ENCODE data around the gene METTL6.
"Not testable (repeated sequence)": the region's sequence is repeated elsewhere in the genome, so short reads cannot be mapped to it uniquely, and the experiment has no call there.

Gene METTL6

DNA sequence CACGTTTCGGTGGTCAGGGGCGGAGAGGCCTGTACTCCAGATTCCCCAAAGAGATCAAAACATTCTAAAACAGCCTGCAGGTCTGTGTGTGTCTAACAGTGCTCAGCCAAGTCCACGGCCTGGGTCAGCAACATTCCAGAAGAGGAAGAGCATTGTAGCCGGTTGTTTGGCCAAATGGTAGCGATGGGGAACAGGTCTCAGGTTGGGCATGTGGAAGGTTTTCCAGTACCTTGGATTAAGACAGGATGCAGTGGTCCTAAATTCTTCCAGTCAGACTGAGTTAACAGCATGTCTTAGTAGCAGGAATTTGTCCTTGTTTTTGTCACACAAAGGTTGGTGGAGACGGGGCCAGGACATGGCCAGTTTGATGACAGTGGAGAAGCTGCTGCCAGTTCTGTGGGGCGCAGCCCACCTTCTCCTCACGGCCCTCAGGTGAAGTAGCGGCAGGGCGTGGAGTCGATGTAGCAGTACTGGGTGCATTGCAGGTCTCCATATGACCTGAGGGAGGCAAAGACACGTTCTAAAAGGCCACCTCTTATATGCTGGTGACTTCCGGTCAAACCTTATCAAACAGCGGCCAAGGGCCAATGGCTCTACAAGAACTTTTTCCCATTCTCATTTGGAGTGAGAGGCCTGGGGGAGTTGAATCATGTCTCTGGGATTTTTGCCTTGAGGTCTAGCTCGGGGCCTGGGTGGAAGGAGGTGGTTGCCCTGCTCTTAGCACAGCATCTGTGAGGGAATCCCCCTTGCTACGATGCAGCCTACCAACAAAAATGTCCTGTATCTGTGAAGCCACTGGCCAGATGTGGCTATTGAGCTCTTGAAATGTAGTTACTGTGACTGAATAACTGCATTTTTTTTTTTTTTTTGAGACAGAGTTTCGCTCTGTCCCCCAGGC lies 24.1 kb upstream of the METTL6 start:
- no peak for FAIRE-seq
- DNase-seq (ENCODE audit: low spot score) = no peak

DNA sequence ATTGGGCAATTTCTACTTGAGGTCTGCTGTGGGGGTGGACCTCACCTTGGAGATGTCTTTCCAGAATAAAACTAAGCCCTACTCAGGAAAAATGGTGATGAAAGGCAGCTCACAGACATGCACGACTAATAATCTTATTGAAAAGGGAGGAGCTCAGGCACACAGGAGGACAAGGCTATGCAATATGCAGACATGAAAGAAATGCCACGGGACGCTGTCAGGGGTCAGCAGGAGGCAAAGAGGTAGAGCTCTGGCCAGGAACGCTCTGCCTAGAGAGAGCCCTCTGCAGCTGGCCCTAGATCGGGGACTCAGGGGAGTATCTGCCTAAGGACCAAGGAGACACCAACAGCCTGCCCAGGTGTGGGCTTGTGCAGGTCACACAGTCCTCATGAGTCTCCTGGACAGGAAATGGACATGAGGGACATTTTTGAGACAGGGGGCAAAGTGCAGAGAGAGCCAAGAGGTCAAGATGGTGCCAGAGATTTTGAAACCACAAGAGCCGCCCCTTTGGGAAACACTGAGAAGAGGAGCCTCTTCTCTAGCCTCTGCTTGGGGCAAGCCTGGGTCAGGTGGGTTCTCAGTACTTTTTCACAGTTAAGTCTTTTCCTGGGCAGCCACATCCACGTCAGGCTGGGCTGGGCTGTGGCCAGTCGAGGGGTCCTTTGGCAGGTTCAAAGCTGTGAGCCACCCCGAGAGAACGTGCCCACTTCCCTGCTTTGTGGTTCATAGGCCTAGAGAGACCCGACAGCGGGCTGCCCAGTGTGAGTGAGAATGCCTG lies 23.3 kb upstream of the METTL6 start:
- FAIRE-seq (no peak), DNase-seq (ENCODE audit: low spot score) (no peak)

DNA sequence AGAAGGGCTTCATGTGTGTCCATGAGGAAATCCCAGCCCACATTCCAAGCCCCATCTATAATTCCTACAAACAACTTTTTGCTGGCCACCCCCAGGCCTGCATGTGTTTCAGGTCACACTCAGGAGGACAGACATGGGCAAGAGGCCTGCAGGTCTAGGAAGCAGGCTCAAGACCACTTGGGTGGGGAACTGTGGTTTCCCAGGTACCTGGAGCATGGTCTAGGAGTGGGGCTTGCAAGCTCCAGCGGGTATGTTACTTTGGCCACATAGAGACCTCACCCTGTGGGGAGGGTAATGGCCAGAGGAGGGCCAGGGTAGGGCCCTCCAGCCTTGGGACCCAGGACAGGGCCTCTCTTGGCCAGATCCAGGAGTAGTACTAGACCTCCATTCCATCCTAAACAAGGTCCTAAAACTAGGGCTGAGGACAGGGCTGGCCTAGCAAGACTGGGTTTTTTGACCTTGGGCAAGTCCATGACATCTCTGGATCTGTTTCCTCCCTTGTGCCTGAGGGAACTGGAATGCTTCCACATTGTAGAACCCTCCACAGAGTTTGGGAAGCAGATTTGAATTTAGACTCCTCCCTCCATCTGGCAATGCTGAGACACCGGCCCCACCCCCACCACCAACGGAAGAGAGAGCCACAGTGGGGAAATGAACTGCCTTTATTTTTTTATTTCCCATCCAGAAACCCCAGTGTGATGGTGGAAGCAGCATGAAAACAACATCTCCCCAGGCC lies 22.3 kb upstream of the METTL6 start:
- DNase-seq (ENCODE audit: low spot score) (no peak), FAIRE-seq (no peak)

DNA sequence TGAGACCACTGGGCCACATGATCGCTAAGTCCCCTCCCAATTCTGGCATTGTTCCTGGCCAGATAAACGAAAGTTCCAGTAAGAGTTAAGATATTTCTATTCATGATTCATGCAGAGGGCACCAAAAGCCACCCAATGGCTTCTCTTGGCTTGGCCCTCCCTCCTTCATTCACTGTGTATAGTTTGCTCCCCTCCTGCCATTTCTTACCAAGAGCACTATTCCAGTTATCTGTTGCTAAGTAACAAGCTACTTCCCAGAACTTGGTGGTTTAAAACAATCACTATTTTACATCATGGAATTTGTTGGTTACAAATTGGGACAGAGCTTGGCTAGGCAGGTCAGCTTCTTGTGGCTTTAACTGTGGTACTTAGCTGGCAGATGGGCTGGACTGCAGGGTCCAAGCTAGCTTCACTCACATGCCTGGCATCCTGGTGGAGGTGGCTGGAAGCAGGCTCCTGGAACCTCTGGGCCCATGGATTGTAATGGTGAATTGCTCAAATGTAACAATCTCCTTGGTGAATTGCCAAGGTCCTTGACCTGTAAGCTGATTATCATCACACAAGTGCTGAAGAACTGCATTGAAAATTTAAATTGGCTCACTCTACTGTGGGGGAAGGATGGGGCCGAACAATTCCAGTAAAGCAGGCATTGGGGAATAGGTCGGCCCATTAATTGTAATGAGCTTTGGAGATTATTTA lies 16.6 kb upstream of the METTL6 start:
- FAIRE-seq (no peak), DNase-seq (ENCODE audit: low spot score) (no peak)

DNA sequence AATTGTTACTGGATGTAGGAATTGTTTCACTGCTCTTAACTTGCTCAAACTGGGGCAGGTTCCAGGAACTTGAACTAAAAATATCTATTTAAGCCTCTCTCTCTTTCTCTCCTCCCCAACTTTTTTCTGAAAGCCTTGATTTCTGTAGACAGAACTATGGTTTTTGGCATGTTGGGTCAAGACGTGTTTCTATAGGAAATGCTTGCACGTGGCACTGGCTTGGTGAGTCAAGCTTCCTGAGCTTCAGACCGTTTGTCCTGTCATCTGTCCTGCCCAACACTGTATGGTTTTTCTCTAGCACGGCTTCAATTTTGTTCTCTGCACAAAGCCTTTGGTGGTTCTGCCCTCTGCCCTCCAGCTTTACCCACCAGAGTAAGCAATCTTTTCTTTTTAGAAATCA lies 13.5 kb upstream of the METTL6 start:
- no peak for FAIRE-seq
- DNase-seq (ENCODE audit: low spot score) = no peak

DNA sequence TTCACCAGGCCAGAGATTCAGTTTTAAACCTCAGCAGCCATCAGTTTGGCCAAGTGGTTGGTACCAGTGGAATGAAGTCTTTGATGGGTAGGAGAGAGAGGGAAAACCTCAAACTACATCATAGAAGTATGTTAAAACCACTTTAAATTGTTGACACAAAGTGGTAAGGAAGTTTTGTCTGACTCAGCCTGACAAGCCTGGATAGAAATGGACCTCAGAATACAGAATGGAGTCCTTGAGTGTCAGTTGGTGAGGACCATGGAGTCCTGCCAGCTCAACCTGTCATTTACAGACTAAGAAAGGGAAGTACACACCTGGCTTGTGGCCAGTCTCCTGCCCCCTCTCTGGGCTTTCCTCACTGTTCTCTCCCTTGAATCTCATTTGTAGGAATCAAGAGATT lies 12.1 kb upstream of the METTL6 start:
- DNase-seq (ENCODE audit: low spot score) (no peak), FAIRE-seq (no peak)

DNA sequence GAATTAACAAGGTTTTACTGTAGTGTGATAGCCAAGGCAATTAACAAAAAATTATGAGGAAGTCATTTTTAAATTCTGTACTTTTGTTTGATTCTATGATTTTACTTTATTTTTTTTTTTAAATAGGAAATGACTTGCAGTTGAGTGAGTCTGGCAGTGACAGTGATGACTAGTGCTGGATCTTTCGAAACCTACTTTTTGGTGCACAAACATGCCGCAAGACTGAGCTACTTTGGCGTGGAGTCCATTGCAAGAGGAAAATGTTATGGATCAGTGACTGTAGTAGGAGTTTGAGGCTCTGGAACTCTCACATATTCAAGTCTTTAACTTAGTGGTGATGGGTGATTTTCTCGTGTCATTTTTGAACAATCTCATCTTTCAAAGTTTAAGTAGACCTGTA lies 11.6 kb upstream of the METTL6 start:
- DNase-seq (ENCODE audit: low spot score) (no peak), FAIRE-seq (no peak)

DNA sequence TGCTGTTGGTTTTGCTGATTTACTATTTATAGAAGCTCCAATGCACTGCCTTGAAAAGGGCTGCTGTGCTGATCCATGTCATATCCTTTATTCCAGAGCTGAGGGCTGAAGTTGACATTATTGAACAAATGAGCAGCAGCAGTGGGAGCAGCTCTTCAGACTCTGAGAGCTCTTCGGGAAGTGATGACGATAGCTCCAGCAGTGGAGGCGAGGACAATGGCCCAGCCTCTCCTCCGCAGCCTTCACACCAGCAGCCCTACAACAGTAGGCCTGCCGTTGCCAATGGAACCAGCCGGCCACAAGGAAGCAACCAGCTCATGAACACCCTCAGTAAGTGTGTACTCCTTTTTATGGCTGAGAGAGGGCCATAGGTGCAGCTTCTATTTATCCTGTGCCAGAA lies 8.9 kb upstream of the METTL6 start:
- DNase-seq (ENCODE audit: low spot score) = no peak
- FAIRE-seq = no peak

DNA sequence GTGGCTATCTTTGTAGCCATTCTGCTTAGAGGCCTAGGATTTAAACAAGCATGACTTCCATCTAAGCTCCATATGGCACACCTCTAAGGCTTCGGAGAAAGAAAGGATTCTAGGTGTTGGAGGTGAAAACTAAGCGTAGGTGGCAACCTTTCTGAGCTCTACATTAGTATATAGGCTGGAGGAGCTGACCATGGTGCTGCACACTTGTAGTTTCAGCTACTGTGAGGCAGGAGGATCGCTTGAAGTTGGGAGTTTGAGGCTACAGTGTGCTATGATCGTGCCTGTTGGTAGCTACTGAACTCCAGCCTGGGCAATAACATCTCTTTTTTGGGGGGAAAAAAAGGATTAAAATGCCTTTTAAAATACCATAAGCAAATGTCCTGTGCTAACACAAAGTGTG lies 7.4 kb upstream of the METTL6 start:
- no peak for DNase-seq (ENCODE audit: low spot score)
- FAIRE-seq = no peak

DNA sequence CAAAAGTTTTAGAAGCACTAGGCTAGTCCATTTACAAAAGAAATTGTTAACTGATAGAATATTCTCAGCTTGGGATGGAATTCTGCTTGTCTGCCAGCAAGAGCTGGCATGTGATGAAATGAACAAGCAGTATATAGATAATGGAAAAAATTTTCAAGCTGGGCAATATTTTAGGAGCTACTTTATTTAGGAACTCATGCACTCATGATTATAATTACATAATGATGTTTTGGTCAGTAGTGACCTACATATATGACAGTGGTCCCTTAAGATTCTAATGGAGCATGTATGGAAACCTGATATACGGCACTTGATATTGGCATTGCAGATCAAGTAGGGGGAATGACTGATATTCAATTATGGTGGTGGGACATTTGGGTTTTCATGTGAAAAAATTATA lies 6.2 kb upstream of the METTL6 start:
- FAIRE-seq = no peak

DNA sequence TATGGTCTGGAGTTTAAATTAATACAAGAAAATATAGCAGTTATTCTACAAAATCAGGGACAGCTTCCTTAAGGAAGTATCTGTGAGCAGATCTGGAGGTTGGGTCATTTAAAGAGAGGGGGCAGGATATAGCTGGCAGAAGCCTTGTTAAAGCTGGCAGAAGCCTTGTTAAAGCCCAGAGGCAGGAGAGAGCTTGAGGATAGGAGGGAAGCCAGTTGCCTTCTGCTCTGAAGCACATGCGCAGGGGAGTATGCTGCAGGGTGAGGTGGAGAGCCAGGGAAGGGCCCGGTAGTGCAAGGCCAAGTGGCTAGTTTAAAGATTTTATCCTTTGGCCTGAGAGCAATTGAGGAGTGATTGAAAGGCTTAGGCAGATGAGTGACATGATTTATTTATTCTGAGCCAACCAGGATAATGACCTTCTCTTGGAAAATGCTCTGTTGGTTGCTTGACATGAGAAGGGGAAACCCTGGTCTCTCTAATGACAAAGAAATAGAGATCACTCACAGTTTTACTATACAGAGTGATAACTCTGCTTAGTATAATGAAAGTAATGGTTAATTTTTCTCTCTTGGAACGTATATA lies 4.0 kb upstream of the METTL6 start:
- FAIRE-seq (no peak), DNase-seq (ENCODE audit: low spot score) (no peak)

More for the DNA sequence above, 6.2 kb upstream of the METTL6 start:
- DNase-seq (ENCODE audit: low spot score) = no peak

DNA sequence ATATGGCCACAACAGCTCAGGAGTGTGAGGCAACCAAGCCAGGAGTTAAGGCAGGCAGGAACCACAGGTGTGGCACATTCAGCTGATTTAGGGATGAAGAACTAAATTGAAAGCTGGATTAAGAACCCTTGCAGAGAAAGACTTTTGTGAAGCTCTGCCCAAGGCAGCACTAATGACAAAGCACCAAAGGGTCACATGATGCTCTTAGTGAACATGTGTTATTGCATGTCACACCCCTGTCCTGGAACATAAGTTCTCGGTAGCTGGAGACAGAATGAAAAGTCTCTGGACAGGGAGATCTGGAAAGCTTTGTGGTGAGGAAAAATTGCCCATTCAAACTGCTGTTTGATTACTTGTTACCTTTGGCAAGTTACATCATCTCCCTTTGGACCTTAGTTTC lies 3.3 kb upstream of the METTL6 start:
- FAIRE-seq = no peak
- DNase-seq (ENCODE audit: low spot score) = no peak

DNA sequence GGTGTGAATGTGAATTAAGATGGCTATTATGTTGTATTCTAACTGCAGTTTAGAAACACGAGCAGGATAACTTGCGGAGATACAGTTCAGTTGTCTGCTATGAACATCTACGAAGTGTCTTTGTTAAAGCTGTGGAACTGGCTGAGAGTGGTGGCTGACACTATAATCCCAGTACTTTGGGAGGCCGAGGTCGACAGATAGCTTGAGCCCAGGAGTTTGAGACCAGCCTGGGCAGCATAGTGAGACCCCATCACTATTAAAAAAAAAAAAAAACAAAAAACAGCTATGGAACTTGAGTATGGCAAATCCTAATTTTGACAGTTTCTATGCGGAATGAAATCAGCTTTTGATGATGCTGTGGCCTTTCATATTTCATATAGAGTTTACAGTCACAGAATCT lies 1.7 kb upstream of the METTL6 start:
- FAIRE-seq (no peak), DNase-seq (ENCODE audit: low spot score) (no peak)

DNA sequence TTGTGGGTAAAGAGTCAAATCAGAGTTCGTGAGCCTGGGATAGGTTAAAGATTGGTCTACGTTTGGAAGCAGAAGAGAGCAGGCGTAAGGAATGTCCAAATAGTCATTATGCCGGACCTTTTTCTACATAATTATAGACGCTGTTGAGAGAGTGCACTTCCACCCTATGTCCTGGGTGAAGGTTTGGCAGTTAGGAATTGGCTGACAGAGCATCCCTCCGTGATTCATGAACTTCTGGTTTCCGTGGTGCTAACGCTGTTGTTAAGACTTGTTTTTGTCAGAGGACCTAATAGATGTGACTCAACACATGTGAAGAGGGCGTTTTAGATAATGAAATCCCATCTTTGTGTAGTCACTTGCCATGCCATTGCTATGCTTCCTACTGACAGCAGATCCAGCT lies 1.2 kb upstream of the METTL6 start:
- no peak for DNase-seq (ENCODE audit: low spot score)

DNA sequence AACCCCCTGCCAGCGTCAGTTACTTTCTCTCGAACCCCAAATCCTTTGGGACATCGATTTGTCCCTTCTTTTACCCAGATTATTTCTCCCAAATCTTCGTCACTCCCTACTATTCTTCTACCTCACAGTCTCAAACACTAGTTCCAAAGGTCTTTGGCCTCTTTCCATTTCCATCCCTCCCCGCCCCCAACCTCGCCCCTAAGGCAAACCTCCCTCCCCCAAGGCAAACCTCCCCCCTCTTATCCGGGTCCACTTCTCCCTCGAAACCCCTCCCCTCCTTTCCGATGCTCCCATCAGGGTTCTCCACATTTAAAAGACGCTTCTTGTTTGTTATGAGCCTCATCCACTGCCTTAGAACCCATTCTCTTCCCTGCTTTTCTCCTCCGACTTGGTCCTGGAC lies 637 bp upstream of the METTL6 start:
- FAIRE-seq (no peak), DNase-seq (ENCODE audit: low spot score) (peak; percentile 13)

More for the DNA sequence above, 1.2 kb upstream of the METTL6 start:
- FAIRE-seq = no peak

DNA sequence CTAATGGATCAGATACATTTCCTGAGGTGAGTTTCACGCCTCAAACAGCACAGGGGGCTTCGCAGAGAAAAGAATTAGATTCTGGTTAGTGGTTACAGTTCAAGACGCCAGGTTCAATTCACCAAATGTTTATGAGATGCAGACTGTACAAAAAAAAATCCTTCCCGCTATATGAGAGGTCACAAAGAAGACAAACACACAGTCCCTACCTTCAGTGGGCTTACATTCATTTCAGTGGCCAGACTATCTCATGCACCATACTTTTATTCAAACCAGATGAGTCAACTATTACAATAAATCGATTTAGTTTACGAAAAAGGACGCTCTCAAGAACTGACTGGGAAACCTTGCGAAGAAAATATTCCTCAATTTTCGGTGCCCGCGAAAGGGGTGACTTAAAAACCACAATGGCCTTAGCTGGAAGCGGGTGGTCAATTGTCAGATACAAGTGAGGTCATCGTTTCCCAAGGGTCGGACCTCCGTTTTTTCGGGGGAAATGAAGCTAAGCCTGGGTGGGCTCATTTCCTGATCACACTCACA lies 695 bp downstream of the METTL6 start:
- DNase-seq (ENCODE audit: low spot score) = no peak
- no peak for FAIRE-seq

DNA sequence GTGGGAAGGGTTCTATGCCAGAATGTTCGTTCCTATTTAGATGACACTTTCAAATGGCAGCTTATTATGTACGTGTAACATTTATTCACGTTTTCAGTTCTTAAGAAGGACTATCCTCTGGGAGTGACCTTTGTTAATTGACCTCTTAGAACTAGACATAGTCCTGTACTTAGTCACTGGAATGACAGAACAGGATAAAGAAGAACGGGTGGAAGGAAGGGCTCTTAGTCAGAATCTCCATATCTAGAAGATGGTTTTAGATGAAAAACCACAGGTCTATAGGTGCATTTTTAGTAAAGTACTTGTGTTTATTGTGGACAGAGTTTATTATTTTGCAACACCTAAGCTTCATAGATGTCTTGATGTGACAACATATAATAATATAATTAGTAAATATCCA lies 6.5 kb downstream of the METTL6 start:
- DNase-seq (ENCODE audit: low spot score) (no peak), FAIRE-seq (no peak)

DNA sequence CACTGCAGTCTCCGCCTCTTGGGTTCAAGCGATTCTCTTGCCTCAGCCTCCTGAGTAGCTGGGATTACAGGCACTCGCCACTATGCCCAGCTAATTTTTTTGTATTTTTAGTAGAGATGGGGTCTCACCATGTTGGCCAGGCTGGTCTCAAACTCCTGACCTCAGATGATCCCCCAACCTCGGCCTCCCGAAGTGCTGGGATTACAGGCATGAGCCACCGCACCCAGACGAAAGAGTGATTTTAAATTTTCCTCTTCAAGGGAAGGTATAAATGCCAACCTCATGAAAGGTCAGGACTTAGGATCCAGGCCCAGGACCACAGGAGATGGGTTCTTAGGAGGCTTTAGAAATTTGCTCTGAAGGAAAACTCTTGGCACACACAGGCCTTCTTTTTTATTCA lies 16.4 kb downstream of the METTL6 start:
- FAIRE-seq; DNase-seq (ENCODE audit: low spot score): not testable (repeated sequence)

DNA sequence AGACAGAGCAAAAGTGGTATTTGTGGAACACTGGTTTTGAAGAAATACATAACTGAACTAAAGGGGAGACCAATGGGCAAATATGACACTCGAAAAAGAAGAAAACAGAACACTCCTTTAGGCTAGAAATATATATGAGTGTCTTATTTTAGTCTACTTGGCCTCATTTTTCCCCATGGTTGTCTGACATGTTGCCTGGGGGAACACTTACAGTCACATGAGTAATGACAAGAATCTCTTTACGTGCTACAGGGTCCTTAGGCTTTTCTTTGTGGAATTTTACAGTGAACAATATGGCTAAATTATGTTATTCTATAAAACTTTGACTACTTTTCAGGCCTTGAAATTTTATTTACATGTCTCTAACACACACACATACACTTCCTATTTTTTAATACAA lies 17.6 kb downstream of the METTL6 start:
- FAIRE-seq (no peak), DNase-seq (ENCODE audit: low spot score) (no peak)

DNA sequence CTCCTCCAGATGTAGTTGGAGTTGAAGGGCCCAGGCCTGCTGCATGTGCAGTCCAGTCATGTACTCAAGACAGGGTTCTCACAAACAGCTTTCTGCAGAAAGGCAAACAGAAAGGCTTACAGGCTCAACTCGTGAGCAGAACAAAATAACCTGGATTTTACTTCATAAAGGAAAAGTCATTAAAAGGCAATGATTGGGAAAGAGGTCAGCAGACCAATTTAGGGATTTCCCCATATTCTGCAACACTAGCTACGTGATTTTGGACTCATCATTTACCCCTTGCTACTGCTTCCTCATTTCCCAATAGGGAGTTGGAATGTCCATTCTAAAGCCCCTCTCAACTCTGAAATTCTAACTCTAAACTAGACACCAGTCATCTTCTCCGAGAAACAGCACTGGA lies 18.1 kb downstream of the METTL6 start:
- no peak for DNase-seq (ENCODE audit: low spot score)

More for the DNA sequence above, 18.1 kb downstream of the METTL6 start:
- FAIRE-seq = no peak

Measured in urothelium cell line (cell line).